H9 (cell line): ENCODE results near the gene NXNL2. TPM values are rescaled to one million over a fixed set of nuclear protein-coding genes. Genes with fewer than 3 reads are reported as not detected.

Source experiments
- DNase-seq: peaks from one replicate; pipeline ENCODE4 v3.0.0-alpha.2; 2017
- H2AFZ ChIP-seq: one replicate; pipeline ENCODE4 v1.6.1; 2013; ENCODE audit warnings: mild to moderate bottlenecking, low read length, control low read depth, moderate library complexity
- H2AK5ac ChIP-seq: 2 replicates; pipeline ENCODE4 v1.6.1; 2013; ENCODE audit warnings: low read length, control low read depth, mixed read lengths; ENCODE audit not compliant: insufficient read length
- H2BK120ac ChIP-seq: one replicate; pipeline ENCODE4 v1.6.1; 2013; ENCODE audit warnings: low read depth, mild to moderate bottlenecking, low read length, control low read depth, inconsistent platforms; ENCODE audit not compliant: poor library complexity, severe bottlenecking
- H2BK12ac ChIP-seq: 2 replicates; pipeline ENCODE4 v1.6.1; 2013; ENCODE audit warnings: low read length, control low read depth, mixed read lengths, low read depth; ENCODE audit not compliant: insufficient read length
- H2BK15ac ChIP-seq: 2 replicates; pipeline ENCODE4 v1.6.1; 2013; ENCODE audit warnings: low read depth, low read length, control low read depth
- H2BK20ac ChIP-seq: one replicate; pipeline ENCODE4 v1.6.1; 2013; ENCODE audit warnings: low read depth, mild to moderate bottlenecking, low read length, control low read depth, inconsistent platforms; ENCODE audit not compliant: poor library complexity, severe bottlenecking
- H2BK5ac ChIP-seq: 2 replicates; pipeline ENCODE4 v1.6.1; 2013; ENCODE audit warnings: low read length, control low read depth, mixed read lengths; ENCODE audit not compliant: insufficient read length
- H3K14ac ChIP-seq: 2 replicates; pipeline ENCODE4 v1.6.1; 2013; ENCODE audit warnings: low read length, control low read depth; ENCODE audit not compliant: insufficient read depth
- H3K18ac ChIP-seq: 2 replicates; pipeline ENCODE4 v1.6.1; 2013; ENCODE audit warnings: low read depth, mild to moderate bottlenecking, mixed read lengths, low read length, control low read depth; ENCODE audit not compliant: insufficient read length
- H3K23ac ChIP-seq: 2 replicates; pipeline ENCODE4 v1.6.1; 2013; ENCODE audit warnings: low read length, control low read depth, mixed read lengths, low read depth; ENCODE audit not compliant: insufficient read length
- H3K23me2 ChIP-seq: 2 replicates; pipeline ENCODE4 v1.6.1; 2013; ENCODE audit warnings: low read depth, mild to moderate bottlenecking, mixed read lengths, low read length, control low read depth; ENCODE audit not compliant: insufficient read length, poor library complexity, severe bottlenecking
- H3K27ac ChIP-seq: 2 replicates; pipeline ENCODE4 v1.5.1; 2013; ENCODE audit warnings: low read length, control low read depth, mixed read lengths, low read depth; ENCODE audit not compliant: insufficient read length
- H3K27me3 ChIP-seq: 2 replicates; pipeline ENCODE4 v1.6.1; 2013; ENCODE audit warnings: low read length, control low read depth, inconsistent platforms; ENCODE audit not compliant: insufficient read depth
- H3K4ac ChIP-seq: 2 replicates; pipeline ENCODE4 v1.6.1; 2013; ENCODE audit warnings: low read depth, mild to moderate bottlenecking, control low read depth, inconsistent platforms, low read length, moderate library complexity
- H3K4me1 ChIP-seq: 2 replicates; pipeline ENCODE4 v1.6.1; 2013; ENCODE audit warnings: low read length, control low read depth, inconsistent platforms; ENCODE audit not compliant: insufficient read depth
- H3K4me2 ChIP-seq: 2 replicates; pipeline ENCODE4 v1.6.1; 2013; ENCODE audit warnings: low read length, control low read depth, mixed read lengths; ENCODE audit not compliant: insufficient read length, insufficient read depth
- H3K56ac ChIP-seq: 2 replicates; pipeline ENCODE4 v1.6.1; 2013; ENCODE audit warnings: low read depth, mild to moderate bottlenecking, mixed read lengths, low read length, control low read depth; ENCODE audit not compliant: insufficient read length
- H3K79me1 ChIP-seq: 2 replicates; pipeline ENCODE4 v1.6.1; 2013; ENCODE audit warnings: low read depth, mild to moderate bottlenecking, moderate library complexity, low read length, control low read depth, inconsistent platforms; ENCODE audit not compliant: insufficient read depth, poor library complexity, severe bottlenecking
- H3K79me2 ChIP-seq: 2 replicates; pipeline ENCODE4 v1.6.1; 2013; ENCODE audit warnings: low read length, control low read depth, inconsistent platforms; ENCODE audit not compliant: insufficient read depth
- H3K9ac ChIP-seq: 2 replicates; pipeline ENCODE4 v1.6.1; 2013; ENCODE audit warnings: low read length, control low read depth, mixed read lengths; ENCODE audit not compliant: insufficient read length; ENCODE audit errors: extremely low read depth
- H3K9me3 ChIP-seq: one replicate; pipeline ENCODE4 v1.6.1; 2013; ENCODE audit warnings: low read depth, low read length, inconsistent platforms; ENCODE audit not compliant: control insufficient read depth
- H3T11ph ChIP-seq: one replicate; pipeline ENCODE4 v1.6.1; 2013; ENCODE audit warnings: mild to moderate bottlenecking, low read length, control low read depth, inconsistent platforms
- H4K20me1 ChIP-seq: one replicate; pipeline ENCODE4 v1.6.1; 2013; ENCODE audit not compliant: control insufficient read depth, insufficient read length, insufficient read depth
- H4K5ac ChIP-seq: 2 replicates; pipeline ENCODE4 v1.6.1; 2013; ENCODE audit warnings: low read depth, mild to moderate bottlenecking, mixed read lengths, low read length, control low read depth; ENCODE audit not compliant: insufficient read length
- H4K8ac ChIP-seq: replicated peaks from 2 replicates; pipeline ENCODE4 v1.6.1; 2013; ENCODE audit warnings: low read length, control low read depth, mixed read lengths, low read depth; ENCODE audit not compliant: insufficient read length
- H4K91ac ChIP-seq: 2 replicates; pipeline ENCODE4 v1.6.1; 2013; ENCODE audit warnings: low read depth, mild to moderate bottlenecking, moderate library complexity, mixed read lengths, low read length, control low read depth; ENCODE audit not compliant: insufficient read length
- H3K27ac Mint-ChIP-seq, 3 experiments: 2 replicates in 2 of 3; 3 replicates in 1 of 3; pipeline ENCODE4 v1.8.0; 2020 to 2021; ENCODE audit warnings: mixed read lengths in 3 of 3, mild to moderate bottlenecking in 1 of 3, moderate library complexity in 1 of 3
- H3K27me3 Mint-ChIP-seq: 2 replicates; pipeline ENCODE4 v1.8.0; 2021; ENCODE audit warnings: low read depth, mild to moderate bottlenecking, moderate library complexity, mixed read lengths
- H3K36me3 Mint-ChIP-seq, 3 experiments: 2 replicates in 2 of 3; 3 replicates in 1 of 3; pipeline ENCODE4 v1.8.0; 2020 to 2021; ENCODE audit warnings: low read depth in 3 of 3, mixed read lengths in 3 of 3; ENCODE audit not compliant: insufficient read depth in 1 of 3
- H3K4me1 Mint-ChIP-seq, 2 experiments: 2 replicates each; pipeline ENCODE4 v1.8.0; 2020; ENCODE audit warnings: mixed read lengths in 2 of 2
- H3K4me3 Mint-ChIP-seq, 2 experiments: 2 replicates in 1 of 2; 3 replicates in 1 of 2; pipeline ENCODE4 v1.8.0; 2020 to 2021; ENCODE audit warnings: mild to moderate bottlenecking in 2 of 2, mixed read lengths in 2 of 2, moderate library complexity in 1 of 2
- H3K9me3 Mint-ChIP-seq, 2 experiments: 2 replicates in 1 of 2; 3 replicates in 1 of 2; pipeline ENCODE4 v1.8.0; 2020; ENCODE audit warnings: mild to moderate bottlenecking in 2 of 2, mixed read lengths in 2 of 2, moderate library complexity in 1 of 2
- CTCF ChIP-seq: fragments of 200-600 bp; sonication (generic); conservative IDR thresholded peaks from 3 replicates; pipeline ENCODE4 v1.8.0; 2021; ENCODE audit warnings: antibody characterized with exemption, mild to moderate bottlenecking
- WGBS: extraction: QIAGEN DNeasy Blood & Tissue Kit; methylation state at CpG from one replicate; pipeline ENCODE4 v1.1.7; 2013; ENCODE audit warnings: missing lambda C conversion rate, low lambda C conversion rate, mixed read lengths; ENCODE audit not compliant: insufficient read length; ENCODE audit errors: extremely low coverage; 5-methylcytosine and 5-hydroxymethylcytosine counted together
- total RNA-seq: library from RNA; stranded (reverse); gene quantifications from 2 replicates; pipeline ENCODE4 v1.2.1, GENCODE V29; 2021

NXNL2 gene
- total RNA-seq, 1 experiment from 2014 or later: 0.57 TPM

- no peak overlapping the region for H2BK15ac ChIP-seq
- WGBS: no CpG with 5 or more reads among the region's 19 CpGs
- no peak overlapping the region for H3K4ac ChIP-seq
- H3K79me2 ChIP-seq: no peaks in the 10 kb centered on the region
- H4K8ac ChIP-seq: no peak overlapping the region
- H3K23me2 ChIP-seq: no peaks in the 10 kb centered on the region
- no peaks in the 10 kb centered on the region for H3K27me3 ChIP-seq
- H2AFZ ChIP-seq: no peak overlapping the region
- H4K5ac ChIP-seq: no peak overlapping the region
- no peak overlapping the region for H3K18ac ChIP-seq
- no peaks in the 10 kb centered on the region for H4K20me1 ChIP-seq
- no peak overlapping the region for H2BK20ac ChIP-seq
- H3K9ac ChIP-seq: no peak overlapping the region
- TF ChIP-seq CTCF: no peak
- no peak overlapping the region for H3K4me3 Mint-ChIP-seq
- H3K27ac Mint-ChIP-seq: no peak overlapping the region
- H2BK5ac ChIP-seq: no peak overlapping the region
- H2AK5ac ChIP-seq: no peak overlapping the region
- no peak overlapping the region for H2BK120ac ChIP-seq
- no peaks in the 10 kb centered on the region for H3K9me3 ChIP-seq
- no peak overlapping the region for H3K4me2 ChIP-seq
- DNase-seq: no peak
- no peak overlapping the region for H4K91ac ChIP-seq
- no peak overlapping the region for H3T11ph ChIP-seq
- H3K4me1 Mint-ChIP-seq: peaks cover 3 to 4% of the 10 kb centered on the region in 2 experiments; a peak in 2 of 4 replicates
- no peak overlapping the region for H3K14ac ChIP-seq
- no peak overlapping the region for H3K23ac ChIP-seq
- no peak overlapping the region for H2BK12ac ChIP-seq
- H3K4me1 ChIP-seq: no peaks in the 10 kb centered on the region
- no peaks in the 10 kb centered on the region for H3K36me3 Mint-ChIP-seq
- no peak overlapping the region for H3K27ac ChIP-seq
- H3K9me3 Mint-ChIP-seq: no peaks in the 10 kb centered on the region; a peak in 1 of 5 replicates
- H3K56ac ChIP-seq: no peak overlapping the region
- H3K79me1 ChIP-seq: no peaks in the 10 kb centered on the region
- peaks cover 7% of the 10 kb centered on the region for H3K27me3 Mint-ChIP-seq
Measured at GRCh38 chr9:88577256-88578120, 42.5 kb downstream of the NXNL2 start.
